ENCODE data around the gene OGG1.

OGG1 gene

GRCh38 chr3:9749645-9750555 is at the start of gene OGG1:
Gene OGG1 (plus strand): TSS chr3:9749952. CDS start chr3:9750287, 335 bp downstream.
- peak; percentile 99 for DNase-seq (ENCODE audit: low spot score)

GRCh38 chr3:9700536-9700935 is 49.2 kb upstream of the OGG1 start:
- no peak for DNase-seq (ENCODE audit: low spot score)

- no peak for DNase-seq (ENCODE audit: low spot score)
These were observed 48.7 kb upstream of the OGG1 start for GRCh38 chr3:9701006-9701405.

GRCh38 chr3:9701711-9702110 is 48.0 kb upstream of the OGG1 start:
- no peak for DNase-seq (ENCODE audit: low spot score)

GRCh38 chr3:9703240-9703639 is 46.5 kb upstream of the OGG1 start:
- no peak for DNase-seq (ENCODE audit: low spot score)

- peak; percentile 13 for DNase-seq (ENCODE audit: low spot score)
These were observed 45.9 kb upstream of the OGG1 start, which contains the start of gene CPNE9 for GRCh38 chr3:9703736-9704346. Gene CPNE9 (plus strand): TSS chr3:9703833. CDS start chr3:9703997, 164 bp downstream.

GRCh38 chr3:9704347-9705322 is 45.1 kb upstream of the OGG1 start:
- peak; percentile 59 for DNase-seq (ENCODE audit: low spot score)

- no peak for DNase-seq (ENCODE audit: low spot score)
These were observed 39.5 kb upstream of the OGG1 start for GRCh38 chr3:9710174-9710739.

- DNase-seq (ENCODE audit: low spot score), result no peak
These were observed 37.3 kb upstream of the OGG1 start for GRCh38 chr3:9712415-9712814.

- DNase-seq (ENCODE audit: low spot score), result no peak
These were observed 36.6 kb upstream of the OGG1 start for GRCh38 chr3:9713142-9713541.

- DNase-seq (ENCODE audit: low spot score), result no peak
These were observed 34.6 kb upstream of the OGG1 start for GRCh38 chr3:9715136-9715535.

GRCh38 chr3:9715764-9716437 is 33.9 kb upstream of the OGG1 start:
- DNase-seq (ENCODE audit: low spot score), result peak; percentile 91

GRCh38 chr3:9716801-9717555 is 32.8 kb upstream of the OGG1 start:
- no peak for DNase-seq (ENCODE audit: low spot score)

GRCh38 chr3:9717563-9717962 is 32.2 kb upstream of the OGG1 start:
- no peak for DNase-seq (ENCODE audit: low spot score)

GRCh38 chr3:9718118-9718517 is 31.6 kb upstream of the OGG1 start:
- DNase-seq (ENCODE audit: low spot score), result no peak

GRCh38 chr3:9721015-9721699 is 28.6 kb upstream of the OGG1 start:
- peak; percentile 20 for DNase-seq (ENCODE audit: low spot score)

- no peak for DNase-seq (ENCODE audit: low spot score)
These were observed 28.1 kb upstream of the OGG1 start for GRCh38 chr3:9721700-9722060.

GRCh38 chr3:9725775-9726515 is 23.8 kb upstream of the OGG1 start:
- DNase-seq (ENCODE audit: low spot score), result no peak

- no peak for DNase-seq (ENCODE audit: low spot score)
These were observed 22.6 kb upstream of the OGG1 start for GRCh38 chr3:9727041-9727595.
